GM19043 (cell line): ENCODE results near the gene TMEM139.
"Not testable (repeated sequence)": the region's sequence is repeated elsewhere in the genome, so short reads cannot be mapped to it uniquely, and the experiment has no call there.

Source experiments
- ATAC-seq: cut with Tn5 transposase; IDR thresholded peaks from one replicate; pipeline ENCODE4 v1.9.1; 2021; ENCODE audit warnings: low read depth; ENCODE audit not compliant: unreplicated experiment

TMEM139 gene

GRCh38 chr7:143257501-143257900 is 27.3 kb upstream of the TMEM139 start:
- no peak for ATAC-seq

GRCh38 chr7:143258831-143259230 is 25.9 kb upstream of the TMEM139 start:
- ATAC-seq: peak; percentile 22

- ATAC-seq: no peak
Observed at GRCh38 chr7:143259765-143260164, 25.0 kb upstream of the TMEM139 start.

GRCh38 chr7:143261901-143262300 is 22.9 kb upstream of the TMEM139 start:
- no peak for ATAC-seq

GRCh38 chr7:143263266-143264195 is 21.2 kb upstream of the TMEM139 start, which contains the start of gene GSTK1:
Gene GSTK1 (plus strand): TSS chr7:143263441. CDS start chr7:143263514, 73 bp downstream.
- peak; percentile 98 for ATAC-seq

GRCh38 chr7:143264196-143264568 is 20.6 kb upstream of the TMEM139 start:
- not testable (repeated sequence) for ATAC-seq

- ATAC-seq: no peak
Observed at GRCh38 chr7:143265017-143265693, 19.6 kb upstream of the TMEM139 start.

- no peak for ATAC-seq
Observed at GRCh38 chr7:143269251-143269650, 15.5 kb upstream of the TMEM139 start.

- ATAC-seq: no peak
Observed at GRCh38 chr7:143271240-143271639, 13.5 kb upstream of the TMEM139 start.

GRCh38 chr7:143272871-143273270 is 11.9 kb upstream of the TMEM139 start:
- no peak for ATAC-seq

- no peak for ATAC-seq
Observed at GRCh38 chr7:143279186-143280098, 5.3 kb upstream of the TMEM139 start.

- ATAC-seq: no peak
Observed at GRCh38 chr7:143280160-143280559, 4.6 kb upstream of the TMEM139 start.

GRCh38 chr7:143280566-143280965 is 4.2 kb upstream of the TMEM139 start:
- no peak for ATAC-seq

GRCh38 chr7:143281529-143281928 is 3.2 kb upstream of the TMEM139 start:
- ATAC-seq: no peak

GRCh38 chr7:143282124-143282523 is 2.6 kb upstream of the TMEM139 start:
- no peak for ATAC-seq

- ATAC-seq: no peak
Observed at GRCh38 chr7:143283381-143283780, 1.4 kb upstream of the TMEM139 start.

- ATAC-seq: no peak
Observed at GRCh38 chr7:143285470-143285778, 666 bp downstream of the TMEM139 start.

GRCh38 chr7:143285806-143286521 is 1.2 kb downstream of the TMEM139 start:
- ATAC-seq: no peak

- ATAC-seq: no peak
Observed at GRCh38 chr7:143286522-143286890, 1.7 kb downstream of the TMEM139 start.

- no peak for ATAC-seq
Observed at GRCh38 chr7:143287339-143287934, 2.7 kb downstream of the TMEM139 start.
